ENCODE results near the gene BPIFB2.

DNA sequence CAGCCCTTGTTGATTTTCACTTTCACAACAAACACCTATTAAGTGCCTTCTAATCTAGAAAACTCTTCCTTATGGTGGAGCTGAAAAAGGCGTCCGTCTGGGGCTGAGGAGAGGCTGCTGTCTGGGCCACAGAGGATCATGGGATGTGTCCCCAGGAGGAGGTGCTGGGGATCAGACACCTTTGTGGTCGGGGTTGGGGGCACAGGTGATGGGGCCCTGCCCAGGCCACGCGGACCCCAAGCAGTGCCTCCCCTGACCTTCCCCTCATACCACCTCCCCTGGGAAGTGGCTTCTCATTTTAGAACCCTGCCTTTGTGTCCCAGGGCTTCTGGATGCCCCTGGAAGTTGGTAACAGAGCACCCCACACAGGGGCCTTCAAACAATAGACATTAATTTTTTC, 44.3 kb upstream of the BPIFB2 start:
- TF ChIP-seq GATA2 (IDR thresholded peaks at IDR 0.05; ENCODE audit: low read depth, low read length) (no peak), GATA3 (IDR thresholded peaks at IDR 0.05; ENCODE audit: low read depth, low read length) (no peak)
